Sigmoid colon (tissue), 3 donors: ENCODE results near the gene COA5.

Experiments used
- CTCF ChIP-seq, 4 experiments: fragments of 450-650 bp in 3 of 4; fragments of 200-600 bp in 1 of 4; IDR thresholded peaks; one replicate each; pipeline ENCODE4 v1.5.1; 2016 to 2019; ENCODE audit warnings: antibody characterized with exemption in 4 of 4, mild to moderate bottlenecking in 3 of 4, moderate library complexity in 2 of 4
- POLR2A ChIP-seq, 2 donors: fragments of 450-650 bp; IDR thresholded peaks; one replicate each; pipeline ENCODE4 v1.6.1; 2016; ENCODE audit warnings: antibody characterized with exemption in 2 of 2, mild to moderate bottlenecking in 2 of 2, moderate library complexity in 2 of 2

GRCh38 chr2:98573426-98573825, 34.9 kb downstream of the COA5 start:
- TF ChIP-seq CTCF (IDR thresholded peaks at IDR 0.05) (no peak), POLR2A (IDR thresholded peaks at IDR 0.05) (no peak)
